ENCODE results near the gene RCOR1.
A peak's percentile ranks its signal among the peaks of the same experiment; 100 is the strongest.
"Not testable (repeated sequence)": the region's sequence is repeated elsewhere in the genome, so short reads cannot be mapped to it uniquely, and the experiment has no call there.

RCOR1 gene

DNA sequence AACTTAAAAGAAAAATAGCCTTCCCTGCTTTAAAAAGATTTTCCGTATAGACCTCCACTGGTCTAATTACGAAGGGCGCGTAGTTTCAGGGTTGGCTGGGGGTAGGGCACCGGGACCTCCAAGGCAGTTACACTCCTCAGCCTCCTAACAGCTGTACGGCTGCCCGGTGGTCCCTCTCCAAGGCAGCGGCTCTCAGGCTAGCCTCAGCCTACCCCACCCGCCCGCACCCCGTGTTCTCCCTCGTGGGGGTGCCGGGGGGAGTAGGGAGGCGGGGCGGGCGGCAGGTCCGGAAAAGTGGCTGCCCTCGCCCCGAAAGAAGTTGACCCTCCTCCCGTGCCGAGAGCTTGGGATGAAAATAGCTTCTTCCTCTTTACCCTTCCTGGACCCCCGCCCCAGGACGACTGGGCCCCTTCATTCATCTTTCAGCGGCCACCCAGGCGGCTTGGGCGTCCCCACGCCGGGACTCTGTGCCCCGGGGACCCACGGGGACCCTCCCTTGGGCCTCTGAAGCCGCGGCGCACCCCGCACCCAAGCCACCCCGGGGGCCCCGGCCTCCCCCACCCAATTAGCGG is 991 bp upstream of the RCOR1 start:
- FAIRE-seq (no peak), DNase-seq (ENCODE audit: low spot score) (no peak)

DNA sequence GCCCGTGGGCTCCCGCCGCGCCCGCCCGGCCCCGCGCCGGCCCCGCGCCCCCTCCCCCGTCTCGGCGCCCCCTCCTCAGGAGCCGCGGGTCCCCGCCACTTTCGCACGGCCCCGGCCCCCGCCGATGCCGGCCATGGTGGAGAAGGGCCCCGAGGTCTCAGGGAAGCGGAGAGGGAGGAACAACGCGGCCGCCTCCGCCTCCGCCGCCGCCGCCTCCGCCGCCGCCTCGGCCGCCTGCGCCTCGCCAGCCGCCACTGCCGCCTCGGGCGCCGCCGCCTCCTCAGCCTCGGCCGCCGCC is 263 bp downstream of the RCOR1 start:
- DNase-seq (ENCODE audit: low spot score) (no peak), FAIRE-seq (no peak)

DNA sequence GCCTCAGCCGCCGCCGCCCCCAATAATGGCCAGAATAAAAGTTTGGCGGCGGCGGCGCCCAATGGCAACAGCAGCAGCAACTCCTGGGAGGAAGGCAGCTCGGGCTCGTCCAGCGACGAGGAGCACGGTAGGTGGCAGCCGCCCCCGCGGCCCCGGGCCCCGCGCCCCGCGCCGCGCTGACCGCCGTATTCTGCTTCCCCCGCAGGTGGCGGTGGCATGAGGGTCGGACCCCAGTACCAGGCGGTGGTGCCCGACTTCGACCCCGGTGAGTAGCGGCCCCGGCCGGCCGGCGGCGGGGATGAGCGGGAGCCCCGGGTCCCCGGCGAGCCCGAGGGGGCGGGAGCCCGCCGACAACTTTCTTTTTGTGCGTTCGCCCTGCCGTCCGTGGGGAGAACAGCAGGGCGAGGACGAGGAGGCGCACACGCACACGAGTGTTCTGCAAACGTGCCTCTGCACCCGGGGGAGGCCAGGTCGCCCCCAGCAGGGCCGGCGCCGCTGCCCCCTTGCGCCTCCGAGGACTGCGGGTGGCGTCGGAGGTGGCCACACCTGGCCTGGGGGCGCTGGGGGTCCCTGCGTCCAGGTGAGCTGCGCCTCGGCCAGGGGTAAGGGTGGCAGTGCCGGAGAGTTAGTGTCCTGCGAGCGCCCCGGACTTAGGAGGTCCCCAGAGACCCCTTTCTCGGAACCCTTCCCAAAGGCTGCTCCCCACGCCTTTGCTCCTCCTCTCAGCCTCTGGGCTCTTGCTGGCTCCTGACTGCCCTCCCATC is 794 bp downstream of the RCOR1 start:
- FAIRE-seq, result no peak
- peak; percentile 33 for DNase-seq (ENCODE audit: low spot score)

- FAIRE-seq (no peak), DNase-seq (ENCODE audit: low spot score) (no peak)
These were observed 1.3 kb downstream of the RCOR1 start for GRCh38 chr14:102593825-102594137.

DNA sequence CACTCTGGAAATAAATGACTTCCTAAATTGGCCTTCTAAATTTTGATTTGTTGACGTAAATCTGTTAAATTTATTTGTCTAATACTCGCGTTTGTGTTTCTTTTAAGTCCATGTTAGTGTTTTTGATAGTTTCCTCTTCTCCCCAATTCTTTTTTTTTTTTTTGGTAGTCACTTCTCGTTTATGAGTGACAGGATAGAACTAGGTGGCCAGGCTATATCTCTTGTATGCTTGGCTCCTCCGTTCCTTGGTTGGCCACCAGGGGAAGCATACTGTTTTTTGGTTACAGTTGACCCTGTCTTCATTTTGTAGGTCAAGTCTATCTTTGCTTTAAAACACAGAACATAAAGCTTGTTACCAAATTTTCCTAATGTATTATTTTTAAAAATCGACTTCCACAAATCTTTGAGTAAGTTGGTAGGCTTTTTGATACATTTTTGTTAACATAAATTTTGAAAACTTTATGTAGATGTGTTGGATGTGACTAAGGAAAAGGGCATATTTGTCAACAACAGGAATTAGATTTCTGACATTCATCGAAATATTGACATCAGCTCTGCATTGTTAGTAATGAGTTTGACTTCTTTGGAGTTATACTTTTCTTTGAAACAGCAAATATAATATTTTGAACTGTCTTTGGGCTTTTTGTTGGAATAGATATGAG is 2.2 kb downstream of the RCOR1 start:
- FAIRE-seq (no peak), DNase-seq (ENCODE audit: low spot score) (peak; percentile 61)

GRCh38 chr14:102601378-102601925 is 9.0 kb downstream of the RCOR1 start:
- FAIRE-seq (no peak), DNase-seq (ENCODE audit: low spot score) (no peak)

DNA sequence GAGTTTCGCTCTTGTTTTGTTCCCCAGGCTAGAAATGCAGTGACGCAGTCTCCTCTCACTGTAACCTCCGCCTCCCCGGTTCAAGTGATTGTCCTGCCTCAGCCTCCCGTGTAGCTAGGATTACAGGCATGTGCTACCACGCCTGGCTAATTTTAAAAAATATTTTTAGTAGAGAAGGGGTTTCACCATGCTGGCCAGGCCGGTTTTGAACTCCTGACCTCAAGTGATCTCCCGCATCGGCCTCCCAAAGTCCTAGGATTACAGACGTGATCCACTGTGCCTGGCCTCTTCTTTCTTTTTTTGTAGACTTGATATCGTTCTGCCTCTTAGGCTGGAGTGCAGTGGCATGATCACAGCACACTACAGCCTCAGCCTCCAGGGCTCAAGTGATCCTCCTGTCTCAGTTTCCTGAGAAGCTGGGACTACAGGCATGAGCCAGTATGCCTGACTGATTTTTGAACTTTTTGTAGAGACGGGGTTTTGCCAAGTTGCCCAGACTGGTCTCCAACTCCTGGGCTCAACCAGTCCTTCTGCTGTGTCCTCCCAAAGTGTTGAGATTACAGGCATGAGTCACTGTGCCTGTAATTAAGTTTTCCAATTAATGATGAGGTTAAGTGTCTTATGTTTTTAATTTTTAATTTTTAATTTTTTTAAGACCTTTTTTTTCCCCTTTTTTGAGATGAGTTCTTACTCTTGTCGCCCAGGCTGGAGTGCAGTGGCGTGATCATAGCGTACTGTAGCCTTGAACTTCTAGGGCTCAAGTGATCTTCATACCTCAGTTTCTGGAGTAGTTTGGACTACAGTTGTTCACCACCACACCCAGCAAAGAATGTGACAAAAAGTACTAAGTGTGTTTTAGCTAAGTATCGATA is 10.2 kb downstream of the RCOR1 start:
- DNase-seq (ENCODE audit: low spot score) (no peak), FAIRE-seq (no peak)

- FAIRE-seq, result no peak
- DNase-seq (ENCODE audit: low spot score), result no peak
These were observed 11.0 kb downstream of the RCOR1 start for GRCh38 chr14:102603293-102603907.

DNA sequence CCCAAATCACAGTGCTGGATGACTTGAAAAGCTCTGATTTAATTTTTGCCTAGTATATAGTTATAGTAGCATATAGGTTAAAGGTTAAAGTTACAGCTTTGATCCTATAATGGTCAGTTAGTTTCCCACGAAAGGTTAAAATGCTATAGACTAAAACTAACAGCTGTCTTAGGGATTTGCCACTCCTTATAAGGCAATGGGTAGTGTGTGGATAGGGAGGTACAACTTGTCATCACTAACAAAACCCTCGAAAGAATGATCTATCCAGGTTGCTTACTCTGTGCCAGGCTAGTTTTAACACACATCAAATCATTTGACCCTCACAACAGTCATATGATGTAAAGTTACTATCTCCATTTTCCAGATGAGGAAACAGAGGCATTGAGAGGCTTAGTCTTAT is 11.7 kb downstream of the RCOR1 start:
- FAIRE-seq (no peak), DNase-seq (ENCODE audit: low spot score) (no peak)

DNA sequence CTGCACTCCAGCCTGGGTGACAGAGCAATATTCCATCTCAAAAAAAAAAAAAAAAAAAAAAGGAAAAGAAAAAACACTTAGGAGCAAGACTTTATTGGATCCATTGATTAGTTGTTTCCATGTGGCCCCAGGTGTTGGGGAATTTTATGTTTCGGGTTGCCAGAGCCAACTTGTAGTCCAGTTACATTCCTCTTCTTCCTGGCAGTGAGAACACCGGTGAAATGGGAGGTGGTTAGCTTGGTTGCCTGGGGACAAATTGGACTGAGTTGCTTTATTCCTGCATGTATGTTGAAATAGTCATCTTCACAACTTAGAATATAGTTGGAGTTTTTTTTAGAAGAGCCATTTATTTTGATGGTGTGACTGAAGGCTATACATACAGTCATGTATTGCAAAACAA is 12.6 kb downstream of the RCOR1 start:
- FAIRE-seq (no peak), DNase-seq (ENCODE audit: low spot score) (no peak)

- DNase-seq (ENCODE audit: low spot score) (no peak), FAIRE-seq (no peak)
These were observed 13.8 kb downstream of the RCOR1 start for GRCh38 chr14:102606296-102606695.

GRCh38 chr14:102608064-102608446 is 15.6 kb downstream of the RCOR1 start:
- FAIRE-seq (no peak), DNase-seq (ENCODE audit: low spot score) (no peak)

DNA sequence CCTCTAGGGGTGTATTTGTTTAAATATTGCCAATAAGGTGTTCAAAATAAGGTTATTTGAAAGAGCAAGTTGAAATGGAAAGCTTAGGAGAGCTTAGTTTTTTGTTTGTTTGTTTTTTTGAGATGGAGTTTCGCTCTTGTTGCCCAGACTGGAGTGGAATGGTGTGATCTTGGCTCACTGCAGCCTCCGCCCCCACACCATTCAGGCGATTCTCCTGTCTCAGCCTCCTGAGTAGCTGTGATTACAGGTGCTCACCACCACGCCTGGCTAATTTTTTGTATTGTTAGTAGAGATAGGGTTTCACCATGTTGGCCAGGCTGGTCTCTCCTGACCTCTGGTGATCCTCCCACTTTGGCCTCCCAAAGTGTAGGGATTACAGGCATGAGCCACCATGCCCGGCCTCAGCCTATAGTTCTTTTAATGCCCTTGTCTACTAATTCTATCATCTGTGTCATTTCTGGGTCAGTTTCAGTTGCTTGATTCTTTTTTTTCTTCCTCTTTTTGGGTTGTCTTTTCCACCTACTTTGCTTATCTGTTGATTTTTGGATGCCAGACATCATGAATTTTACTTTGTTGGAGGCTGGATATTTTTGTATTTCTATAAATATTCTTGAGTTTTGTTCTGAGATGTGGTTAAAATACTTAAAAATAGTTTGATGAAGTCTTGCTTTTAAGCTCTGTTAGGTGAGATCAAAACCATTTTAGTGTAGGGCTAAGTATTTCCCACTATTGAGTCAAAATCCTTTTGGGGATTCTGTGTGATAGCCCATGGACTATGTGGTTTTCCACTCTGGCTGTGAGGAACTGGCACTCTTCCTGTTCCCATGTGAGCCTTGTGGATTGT is 18.7 kb downstream of the RCOR1 start:
- DNase-seq (ENCODE audit: low spot score) (no peak), FAIRE-seq (no peak)

GRCh38 chr14:102616318-102616717 is 23.9 kb downstream of the RCOR1 start:
- DNase-seq (ENCODE audit: low spot score) (no peak), FAIRE-seq (no peak)

DNA sequence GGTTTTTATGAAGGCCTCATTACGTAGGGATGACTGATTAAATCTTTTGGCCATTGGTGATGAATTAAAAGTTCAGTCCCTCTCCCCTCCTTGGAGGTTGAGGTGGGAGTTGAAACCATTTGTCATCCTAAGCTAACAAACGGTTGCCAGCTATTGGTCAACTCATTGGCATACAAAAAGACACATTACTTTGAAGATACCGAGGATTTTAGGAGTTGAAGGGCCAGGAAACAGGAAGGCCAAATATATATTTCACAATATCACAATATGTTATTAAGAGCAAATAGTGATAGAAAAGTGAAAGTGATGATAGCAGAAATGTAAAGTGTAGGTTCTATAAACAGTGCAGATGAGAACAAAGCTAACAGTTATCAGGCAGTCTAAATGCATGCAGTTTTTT is 24.4 kb downstream of the RCOR1 start:
- FAIRE-seq (no peak), DNase-seq (ENCODE audit: low spot score) (no peak)

DNA sequence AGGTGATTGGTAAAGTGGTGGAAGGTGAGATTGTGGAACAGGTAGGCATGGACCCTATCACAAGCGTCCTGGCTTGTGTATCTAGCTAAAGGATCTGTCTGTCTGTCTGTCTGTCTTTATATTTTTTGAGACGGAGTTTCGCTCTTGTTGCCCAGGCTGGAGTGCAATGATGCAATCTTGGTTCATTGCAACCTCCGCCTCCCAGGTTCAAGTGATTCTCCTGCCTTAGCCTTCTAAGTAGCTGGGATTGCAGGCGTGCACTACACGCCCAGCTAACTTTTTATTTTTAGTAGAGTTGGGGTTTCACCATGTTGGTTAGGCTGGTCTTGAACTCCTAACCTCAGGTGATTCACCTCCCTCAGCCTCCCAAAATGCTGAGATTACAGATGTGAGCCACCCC is 26.6 kb downstream of the RCOR1 start:
- not testable (repeated sequence) for FAIRE-seq; DNase-seq (ENCODE audit: low spot score)

DNA sequence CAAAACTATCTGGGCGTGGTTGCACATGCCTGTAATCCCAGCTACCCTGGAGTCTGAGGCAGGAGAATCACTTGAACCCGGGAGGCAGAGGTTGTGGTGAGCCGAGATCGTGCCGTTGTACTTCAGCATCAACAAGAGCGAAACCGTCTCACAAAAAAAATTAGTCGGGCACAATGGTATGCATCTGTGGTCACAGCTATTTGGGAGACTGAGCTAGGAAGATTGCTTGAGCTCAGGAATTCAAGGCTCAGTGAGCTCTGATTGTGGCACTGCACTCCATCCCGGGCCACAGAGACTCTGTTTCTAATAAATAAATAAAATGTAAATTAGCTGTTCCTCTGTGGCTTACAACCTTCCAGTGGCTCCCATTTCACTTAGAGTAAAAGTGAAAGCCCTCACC is 28.0 kb downstream of the RCOR1 start:
- FAIRE-seq (no peak), DNase-seq (ENCODE audit: low spot score) (no peak)

DNA sequence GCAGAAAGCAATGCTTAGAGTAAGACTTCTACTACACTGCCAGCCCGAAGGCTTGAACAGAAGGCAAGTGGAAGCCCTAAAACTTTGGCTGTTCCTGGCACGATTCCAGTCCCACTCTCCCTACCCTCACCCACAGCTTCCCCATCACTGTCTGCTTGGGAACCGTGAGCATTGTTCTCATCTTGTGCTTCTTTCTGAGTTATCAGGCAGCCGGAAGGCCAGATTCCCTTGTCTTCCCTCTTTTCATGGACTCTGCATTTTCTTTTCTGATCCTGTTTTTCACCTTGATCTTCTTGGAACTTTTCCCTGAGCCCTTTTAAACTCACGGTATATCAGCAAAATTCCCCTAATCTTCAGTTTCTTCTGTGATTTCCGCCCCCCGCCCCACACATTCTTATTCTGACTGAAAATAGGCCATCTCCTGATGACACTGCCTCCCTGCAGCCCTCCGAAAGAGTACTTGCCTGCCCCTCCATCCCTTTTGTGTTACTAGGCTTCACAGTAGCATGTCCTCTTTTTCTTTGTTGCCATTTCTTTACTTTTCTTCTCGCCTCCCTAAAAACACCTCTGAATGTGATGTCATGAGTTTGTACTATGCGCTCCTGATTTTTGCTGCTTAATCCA is 29.9 kb downstream of the RCOR1 start:
- DNase-seq (ENCODE audit: low spot score) (no peak), FAIRE-seq (no peak)

DNA sequence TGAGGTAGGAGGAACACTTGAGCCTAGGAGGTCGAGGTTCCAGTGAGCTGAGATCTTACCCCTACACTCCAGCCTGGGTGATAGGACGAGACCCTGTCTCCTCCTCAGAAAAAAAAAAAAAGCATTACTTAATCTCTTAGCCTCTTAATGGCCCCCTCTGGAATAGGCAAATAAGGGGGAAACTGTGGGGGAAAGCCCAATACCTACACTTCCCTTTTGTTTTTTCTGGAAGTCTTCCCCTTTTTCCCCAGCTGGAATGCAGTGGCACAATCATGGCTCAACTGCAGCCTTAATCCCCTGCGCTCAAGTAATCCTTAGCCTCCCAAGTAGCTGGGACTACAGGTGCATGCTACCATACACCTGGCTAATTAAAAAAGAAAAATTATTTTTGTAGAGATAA is 32.2 kb downstream of the RCOR1 start:
- DNase-seq (ENCODE audit: low spot score) (no peak), FAIRE-seq (no peak)
